ENCODE data around the gene DHRSX.
"Not testable (repeated sequence)": the region's sequence is repeated elsewhere in the genome, so short reads cannot be mapped to it uniquely, and the experiment has no call there.

DHRSX gene

GRCh38 chrX:2242326-2242725 lies 258.4 kb downstream of the DHRSX start:
- DNase-seq: no peak

- not testable (repeated sequence) for DNase-seq
Observed at GRCh38 chrX:2241496-2241895, 259.3 kb downstream of the DHRSX start.

GRCh38 chrX:2240761-2241160 lies 260.0 kb downstream of the DHRSX start:
- DNase-seq: not testable (repeated sequence)

GRCh38 chrX:2237976-2238375 lies 262.8 kb downstream of the DHRSX start:
- no peak for DNase-seq

- DNase-seq: no peak
Observed at GRCh38 chrX:2231570-2232192, 269.1 kb downstream of the DHRSX start.

GRCh38 chrX:2230457-2230856 lies 270.3 kb downstream of the DHRSX start:
- no peak for DNase-seq

GRCh38 chrX:2228536-2228935 lies 272.2 kb downstream of the DHRSX start:
- no peak for DNase-seq

- DNase-seq: no peak
Observed at GRCh38 chrX:2226906-2227656, 273.7 kb downstream of the DHRSX start.

GRCh38 chrX:2226182-2226581 lies 274.6 kb downstream of the DHRSX start:
- no peak for DNase-seq

GRCh38 chrX:2224597-2225235 lies 276.1 kb downstream of the DHRSX start:
- no peak for DNase-seq

GRCh38 chrX:2224161-2224560 lies 276.6 kb downstream of the DHRSX start:
- no peak for DNase-seq

- no peak for DNase-seq
Observed at GRCh38 chrX:2220829-2221567, 279.8 kb downstream of the DHRSX start.

- no peak for DNase-seq
Observed at GRCh38 chrX:2220296-2220695, 280.5 kb downstream of the DHRSX start.

- not testable (repeated sequence) for DNase-seq
Observed at GRCh38 chrX:2214138-2214823, 286.5 kb downstream of the DHRSX start.

GRCh38 chrX:2211667-2212066 lies 289.1 kb downstream of the DHRSX start:
- not testable (repeated sequence) for DNase-seq

- DNase-seq: no peak
Observed at GRCh38 chrX:2193273-2193592, 307.5 kb downstream of the DHRSX start.

- no peak for DNase-seq
Observed at GRCh38 chrX:2192584-2193272, 308.0 kb downstream of the DHRSX start.

- no peak for DNase-seq
Observed at GRCh38 chrX:2188840-2189239, 311.9 kb downstream of the DHRSX start.

- no peak for DNase-seq
Observed at GRCh38 chrX:2188330-2188792, 312.4 kb downstream of the DHRSX start.

GRCh38 chrX:2187352-2188115 lies 313.2 kb downstream of the DHRSX start:
- no peak for DNase-seq

GRCh38 chrX:2185341-2186082 lies 315.3 kb downstream of the DHRSX start:
- no peak for DNase-seq
